Pons (tissue), 1 donor: ENCODE measurements around the gene OR7A5.
A peak's percentile ranks its signal among the peaks of the same experiment; 100 is the strongest.
"Not testable (repeated sequence)": the region's sequence is repeated elsewhere in the genome, so short reads cannot be mapped to it uniquely, and the experiment has no call there.

Experiments
- DNase-seq: peaks from one replicate; pipeline ENCODE4 v3.0.0-alpha.2; 2016; ENCODE audit warnings: low spot score

Gene OR7A5

GRCh38 chr19:14835011-14835410 is at the start of gene OR7A5, which contains the start of gene OR7C1:
Gene OR7A5, minus strand, starts transcription at chr19:14835185. Its CDS starts 6,944 bp downstream, at chr19:14828241.
Gene OR7C1, minus strand, starts transcription at chr19:14835185. Its CDS starts 35,049 bp downstream, at chr19:14800136.
- DNase-seq, result peak; percentile 26

GRCh38 chr19:14871619-14872230 is 36.7 kb upstream of the OR7A5 start:
- DNase-seq, result peak; percentile 11

- no peak for DNase-seq
Measured at GRCh38 chr19:14868497-14868896, 33.5 kb upstream of the OR7A5 start.

- no peak for DNase-seq
Measured at GRCh38 chr19:14848822-14849221, 13.8 kb upstream of the OR7A5 start, which contains the start of gene OR7A10. Gene OR7A10, minus strand, starts transcription at chr19:14848922. Its CDS starts 7,045 bp downstream, at chr19:14841877.

GRCh38 chr19:14843578-14843977 is 8.6 kb upstream of the OR7A5 start:
- no peak for DNase-seq

- no peak for DNase-seq
Measured at GRCh38 chr19:14843169-14843568, 8.2 kb upstream of the OR7A5 start.

GRCh38 chr19:14840206-14840605 is 5.2 kb upstream of the OR7A5 start:
- DNase-seq, result no peak

GRCh38 chr19:14837391-14837790 is 2.4 kb upstream of the OR7A5 start:
- DNase-seq, result no peak

GRCh38 chr19:14830702-14831101 is 4.3 kb downstream of the OR7A5 start:
- no peak for DNase-seq

- DNase-seq, result no peak
Measured at GRCh38 chr19:14826006-14826405, 9.0 kb downstream of the OR7A5 start.

GRCh38 chr19:14821937-14822336 is 13.0 kb downstream of the OR7A5 start:
- DNase-seq, result no peak

- no peak for DNase-seq
Measured at GRCh38 chr19:14818588-14818987, 16.4 kb downstream of the OR7A5 start.

- no peak for DNase-seq
Measured at GRCh38 chr19:14817052-14817451, 17.9 kb downstream of the OR7A5 start.

GRCh38 chr19:14814982-14815652 is 19.9 kb downstream of the OR7A5 start:
- DNase-seq, result no peak

- no peak for DNase-seq
Measured at GRCh38 chr19:14809272-14810057, 25.5 kb downstream of the OR7A5 start.

- DNase-seq, result no peak
Measured at GRCh38 chr19:14804765-14805164, 30.2 kb downstream of the OR7A5 start.

GRCh38 chr19:14798760-14799159 is 36.2 kb downstream of the OR7A5 start:
- DNase-seq, result no peak

GRCh38 chr19:14796021-14796420 is 39.0 kb downstream of the OR7A5 start:
- no peak for DNase-seq

- DNase-seq, result no peak
Measured at GRCh38 chr19:14795078-14795721, 39.8 kb downstream of the OR7A5 start.

- DNase-seq, result not testable (repeated sequence)
Measured at GRCh38 chr19:14792250-14792649, 42.7 kb downstream of the OR7A5 start.

- no peak for DNase-seq
Measured at GRCh38 chr19:14786421-14786851, 48.5 kb downstream of the OR7A5 start.

- DNase-seq, result peak; percentile 66
Measured at GRCh38 chr19:14785102-14785793, 49.7 kb downstream of the OR7A5 start.
